ENCODE measurements around the gene PPM1A.

DNA sequence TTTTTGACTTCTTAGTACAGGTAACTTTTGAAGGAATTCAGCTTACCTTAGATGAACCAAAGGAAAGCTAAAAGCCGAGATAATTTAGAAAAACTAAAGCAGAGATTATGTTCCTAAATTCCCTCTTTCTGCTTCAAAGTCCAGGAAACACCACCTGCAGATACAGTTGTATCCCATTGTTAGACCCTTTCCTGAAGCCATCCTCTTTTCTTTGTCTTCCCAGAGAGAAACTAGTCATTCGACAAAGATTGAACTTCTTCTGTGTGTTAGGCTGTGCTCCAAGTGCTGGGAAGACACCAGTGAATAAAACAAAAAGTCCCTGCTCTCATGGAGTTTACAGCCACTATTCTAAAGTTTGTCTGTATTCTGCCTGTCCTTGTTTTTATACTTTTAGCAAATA is 29.3 kb downstream of the PPM1A start:
- TF ChIP-seq, protein P1, sequence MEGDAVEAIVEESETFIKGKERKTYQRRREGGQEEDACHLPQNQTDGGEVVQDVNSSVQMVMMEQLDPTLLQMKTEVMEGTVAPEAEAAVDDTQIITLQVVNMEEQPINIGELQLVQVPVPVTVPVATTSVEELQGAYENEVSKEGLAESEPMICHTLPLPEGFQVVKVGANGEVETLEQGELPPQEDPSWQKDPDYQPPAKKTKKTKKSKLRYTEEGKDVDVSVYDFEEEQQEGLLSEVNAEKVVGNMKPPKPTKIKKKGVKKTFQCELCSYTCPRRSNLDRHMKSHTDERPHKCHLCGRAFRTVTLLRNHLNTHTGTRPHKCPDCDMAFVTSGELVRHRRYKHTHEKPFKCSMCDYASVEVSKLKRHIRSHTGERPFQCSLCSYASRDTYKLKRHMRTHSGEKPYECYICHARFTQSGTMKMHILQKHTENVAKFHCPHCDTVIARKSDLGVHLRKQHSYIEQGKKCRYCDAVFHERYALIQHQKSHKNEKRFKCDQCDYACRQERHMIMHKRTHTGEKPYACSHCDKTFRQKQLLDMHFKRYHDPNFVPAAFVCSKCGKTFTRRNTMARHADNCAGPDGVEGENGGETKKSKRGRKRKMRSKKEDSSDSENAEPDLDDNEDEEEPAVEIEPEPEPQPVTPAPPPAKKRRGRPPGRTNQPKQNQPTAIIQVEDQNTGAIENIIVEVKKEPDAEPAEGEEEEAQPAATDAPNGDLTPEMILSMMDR (IDR thresholded peaks at IDR 0.05) = no peak
- TF ChIP-seq POLR2AphosphoS5 (IDR thresholded peaks at IDR 0.05; ENCODE audit: low read depth, low read length) = no peak

All from Panc1 (cell line).